Panc1 (cell line): ENCODE data around the gene HBG2. TPM values are rescaled to one million over a fixed set of nuclear protein-coding genes. Genes with fewer than 3 reads are reported as not detected.

Experiments used
- ATAC-seq: fragments of 200-7000 bp; cut with Tn5 transposase; 2 replicates; pipeline ENCODE4 v1.9.1; 2020; ENCODE audit warnings: mild to moderate bottlenecking, moderate library complexity
- BruUV-seq: library from RNA; stranded (reverse); fragments of 400-500 nt; replicated peaks from 2 replicates; lab custom pipeline; 2021; lab: Mats Ljungman, UMichigan
- CTCF ChIA-PET: fragments of 300-600 bp; sonication (Branson Sonifier 250); formaldehyde crosslinking; loops from one replicate; lab custom pipeline; 2022; ENCODE audit warnings: antibody characterized with exemption; lab: Charles Lee
- POLR2A ChIA-PET: fragments of 300-600 bp; sonication (Branson Sonifier 250); formaldehyde crosslinking; loops from one replicate; lab custom pipeline; 2022; ENCODE audit warnings: antibody characterized with exemption; lab: Charles Lee
- DNase-seq: peaks from one replicate; pipeline ENCODE4 v3.0.0-alpha.2; 2010; ENCODE audit warnings: low read depth, low spot score
- H3K27ac ChIP-seq: 2 replicates; pipeline ENCODE4 v1.5.1; 2011; ENCODE audit warnings: mild to moderate bottlenecking, low read length, inconsistent platforms
- H3K27me3 ChIP-seq: fragments of 200-500 bp; sonication (Bioruptor generic); 2 replicates; pipeline ENCODE4 v1.6.0; 2014; ENCODE audit warnings: low read length, inconsistent platforms; ENCODE audit not compliant: control insufficient read depth, insufficient read depth
- H3K36me3 ChIP-seq: fragments of 200-500 bp; sonication (Bioruptor generic); 2 replicates; pipeline ENCODE4 v1.5.1; 2014; ENCODE audit warnings: inconsistent platforms, mild to moderate bottlenecking, low read length, moderate library complexity; ENCODE audit not compliant: control insufficient read depth, insufficient read depth
- H3K4me1 ChIP-seq: 2 replicates; pipeline ENCODE4 v1.5.1; 2011; ENCODE audit warnings: inconsistent platforms, mild to moderate bottlenecking, low read length, moderate library complexity; ENCODE audit not compliant: control insufficient read depth, insufficient read depth
- H3K4me3 ChIP-seq, 2 experiments: 2 replicates each; pipeline ENCODE4 v1.5.1; 2011 to 2012; ENCODE audit warnings: low read depth in 2 of 2, low read length in 2 of 2, mild to moderate bottlenecking in 2 of 2, inconsistent platforms in 1 of 2, moderate library complexity in 1 of 2
- H3K9me3 ChIP-seq: fragments of 200-500 bp; sonication (Bioruptor generic); 2 replicates; pipeline ENCODE4 v1.5.1; 2014; ENCODE audit warnings: low read depth, mild to moderate bottlenecking, inconsistent platforms, low read length, moderate library complexity; ENCODE audit not compliant: control insufficient read depth, insufficient read depth
- CTCF ChIP-seq: fragments of 450-650 bp; IDR thresholded peaks from 2 replicates; pipeline ENCODE4 v1.5.1; 2017; ENCODE audit warnings: mild to moderate bottlenecking
- POLR2AphosphoS5 ChIP-seq: IDR thresholded peaks from 2 replicates; pipeline ENCODE4 v1.6.1; 2012; ENCODE audit warnings: mild to moderate bottlenecking, low read depth, low read length, moderate library complexity
- REST ChIP-seq, 2 experiments: IDR thresholded peaks; 2 replicates each; pipeline ENCODE4 v1.6.1; 2011 to 2012; ENCODE audit warnings: low read depth in 2 of 2, control low read depth in 1 of 2, low read length in 1 of 2, mild to moderate bottlenecking in 1 of 2, moderate library complexity in 1 of 2; ENCODE audit not compliant: insufficient read depth in 1 of 2
- SIN3A ChIP-seq: IDR thresholded peaks from 2 replicates; pipeline ENCODE4 v1.6.1; 2012; ENCODE audit warnings: low read depth, mild to moderate bottlenecking, low read length, moderate library complexity, borderline replicate concordance; ENCODE audit not compliant: insufficient read depth
- TCF7L2 ChIP-seq: IDR thresholded peaks from 2 replicates; pipeline ENCODE4 v1.6.1; 2011; ENCODE audit warnings: mild to moderate bottlenecking, low read depth, low read length, inconsistent platforms
- in situ Hi-C: cut with HindIII; loops from 2 replicates; pipeline ENCODE4 v1.10.0; 2016; ENCODE audit warnings: low sequenced_read_pairs, low pct_unique_long_range_greater_than_20kb
- intact Hi-C: fragments of 100-400 bp; cut with micrococcal nuclease; formaldehyde crosslinking; loops from one replicate; pipeline ENCODE4 v1.10.0; 2022; ENCODE audit not compliant: unreplicated experiment
- total RNA-seq: library from RNA; stranded (reverse); gene quantifications from one replicate; pipeline ENCODE4 v1.2.1, GENCODE V29; 2021; ENCODE audit not compliant: unreplicated experiment

HBG2 gene
- total RNA-seq, 1 experiment from 2014 or later = 6.5 TPM

- H3K27me3 ChIP-seq = no peaks in the 10 kb centered on the region; the same call in 1 of the 2 replicates
- ChIA-PET CTCF (interaction anchor here (0.6 kb wide), 1 partner anchor 10 kb away, joined by 4 read pairs; no protein-coding TSS in a partner anchor), POLR2A (no interaction called here)
- intact Hi-C loops (no loop called here), in situ Hi-C loops (no loop called here)
- ATAC-seq (no peak), DNase-seq (no peak)
- H3K4me3 ChIP-seq = no peak overlapping the region
- H3K36me3 ChIP-seq = no peaks in the 10 kb centered on the region
- no peak for TF ChIP-seq REST (IDR thresholded peaks at IDR 0.05; ENCODE audit: insufficient read depth in 1 of 2, low read depth in 2 of 2, low read length in 1 of 2)
- no peak for TF ChIP-seq TCF7L2
- no peak for TF ChIP-seq SIN3A
- no peak for TF ChIP-seq POLR2AphosphoS5
- no peak for TF ChIP-seq CTCF
- H3K9me3 ChIP-seq = no peaks in the 10 kb centered on the region
- BruUV-seq = no TSS peak
- no peaks in the 10 kb centered on the region for H3K4me1 ChIP-seq
- H3K27ac ChIP-seq = no peak overlapping the region
Observed at GRCh38 chr11:5267033-5267563, 12.5 kb upstream of the HBG2 start.

- Histone ChIP-seq H3K27ac (no peak overlapping the region), H3K9me3 (no peaks in the 10 kb centered on the region), H3K4me1 (no peaks in the 10 kb centered on the region), H3K27me3 (no peaks in the 10 kb centered on the region; the same call in 1 of the 2 replicates), H3K36me3 (no peaks in the 10 kb centered on the region), H3K4me3 (no peak overlapping the region)
- POLR2A ChIA-PET = no interaction called here
- no TSS peak for BruUV-seq
- in situ Hi-C loops = no loop called here
- CTCF ChIA-PET = no interaction called here
- TF ChIP-seq SIN3A (no peak), TCF7L2 (no peak), POLR2AphosphoS5 (no peak), REST (IDR thresholded peaks at IDR 0.05; ENCODE audit: insufficient read depth in 1 of 2, low read depth in 2 of 2, low read length in 1 of 2) (no peak), CTCF (no peak)
- DNase-seq = no peak
- intact Hi-C loops = no loop called here
- no peak for ATAC-seq
Observed at GRCh38 chr11:5266609-5267008, 12.0 kb upstream of the HBG2 start.
